Breast epithelium (tissue), 4 donors: ENCODE measurements around the gene BCL2L13. TPM values are rescaled to one million over a fixed set of nuclear protein-coding genes. Genes with fewer than 3 reads are reported as not detected.

Source experiments
- DNase-seq, 2 donors: peaks; one replicate each; pipeline ENCODE4 v3.0.0-alpha.2; 2019; ENCODE audit warnings: low spot score in 2 of 2
- H3K27ac ChIP-seq, 2 donors: fragments of 200-600 bp; sonication (generic) in 1 of 2; one replicate each; pipeline ENCODE4 v1.5.1; 2016 to 2019; ENCODE audit warnings: mild to moderate bottlenecking in 1 of 2
- H3K27me3 ChIP-seq, 2 donors: fragments of 200-600 bp; sonication (generic) in 1 of 2; one replicate each; pipeline versions ENCODE4 v1.5.1 to v1.6.0; 2017 to 2019; ENCODE audit warnings: control low read depth in 1 of 2, mild to moderate bottlenecking in 1 of 2
- H3K36me3 ChIP-seq: fragments of 200-600 bp; one replicate; pipeline ENCODE4 v1.5.1; 2019
- H3K4me1 ChIP-seq, 2 donors: fragments of 200-600 bp; sonication (generic); one replicate each; pipeline ENCODE4 v1.5.1; 2016 to 2019; ENCODE audit warnings: control low read depth in 1 of 2
- H3K4me3 ChIP-seq, 3 donors: fragments of 200-600 bp; sonication (generic); 1 replicate in 2 of 3; 2 replicates in 1 of 3; pipeline ENCODE4 v1.5.1; 2016 to 2019; ENCODE audit warnings: mild to moderate bottlenecking in 3 of 3, moderate library complexity in 2 of 3
- H3K9me3 ChIP-seq, 2 donors: fragments of 200-600 bp; sonication (generic) in 1 of 2; one replicate each; pipeline ENCODE4 v1.5.1; 2016 to 2019; ENCODE audit warnings: control low read depth in 1 of 2
- POLR2A ChIP-seq: fragments of 450-650 bp; IDR thresholded peaks from one replicate; pipeline ENCODE4 v1.6.1; 2016; ENCODE audit warnings: antibody characterized with exemption, mild to moderate bottlenecking, moderate library complexity
- POLR2AphosphoS5 ChIP-seq, 3 donors: sonication (generic); formaldehyde crosslinking; IDR thresholded peaks; one replicate each; pipeline ENCODE4 v1.6.1; 2017; ENCODE audit warnings: antibody characterized with exemption in 3 of 3
- intact Hi-C: fragments of 100-400 bp; cut with DNase I; formaldehyde crosslinking; loops from one replicate; pipeline ENCODE4 v1.15.1; 2023; ENCODE audit warnings: low total_unique reads
- total RNA-seq, 3 donors: library from RNA; depleted of rRNA; stranded (reverse); fragments of >200 nt; gene quantifications; one replicate each; pipeline ENCODE4 v1.1.0, GENCODE V29; 2016
- TF ChIP-seq, protein P1 (sequence below), 3 donors: fragments of 450-650 bp; IDR thresholded peaks; one replicate each; pipeline ENCODE4 v1.5.1; 2016 to 2017; ENCODE audit warnings: antibody characterized with exemption in 3 of 3, mild to moderate bottlenecking in 3 of 3, moderate library complexity in 3 of 3

The BCL2L13 gene
- total RNA-seq, 3 donors from 2014 or later = 46.9 to 140 (median 61.6) TPM

DNA sequence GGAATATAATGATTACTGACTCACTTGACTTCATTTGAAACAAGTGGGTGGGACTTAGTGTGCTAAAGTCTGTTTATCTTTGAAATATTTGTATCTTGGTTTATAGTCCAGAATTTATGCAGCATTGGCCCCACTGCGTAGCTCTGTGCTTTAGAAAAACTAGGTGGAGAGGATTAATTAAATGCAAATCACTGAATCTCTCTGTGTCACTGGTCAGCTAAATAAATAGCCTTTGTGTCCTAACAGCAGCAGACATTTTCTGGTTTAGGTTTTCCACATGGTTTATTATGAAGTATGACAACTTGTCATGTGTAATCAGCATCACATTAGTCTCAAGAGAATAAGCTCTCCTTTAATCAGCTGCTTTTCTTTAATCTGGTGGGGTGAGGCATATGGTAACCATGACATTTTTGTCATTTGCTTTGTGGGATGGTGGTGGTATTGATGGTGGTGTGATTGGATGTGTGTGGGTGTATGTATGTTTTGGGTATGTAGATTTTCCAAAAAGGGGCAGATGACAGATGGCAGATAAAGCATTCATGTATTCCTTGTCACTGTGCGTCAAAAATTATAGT is 33.9 kb downstream of the BCL2L13 start:
- Histone ChIP-seq H3K36me3 (no peaks in the 10 kb centered on the region), H3K27me3 (no peaks in the 10 kb centered on the region), H3K4me1 (no peaks in the 10 kb centered on the region), H3K4me3 (no peak overlapping the region), H3K9me3 (no peaks in the 10 kb centered on the region), H3K27ac (no peak overlapping the region)
- DNase-seq = no peak
- TF ChIP-seq POLR2AphosphoS5 (IDR thresholded peaks at IDR 0.05) (no peak), POLR2A (no peak)
- TF ChIP-seq, protein P1, sequence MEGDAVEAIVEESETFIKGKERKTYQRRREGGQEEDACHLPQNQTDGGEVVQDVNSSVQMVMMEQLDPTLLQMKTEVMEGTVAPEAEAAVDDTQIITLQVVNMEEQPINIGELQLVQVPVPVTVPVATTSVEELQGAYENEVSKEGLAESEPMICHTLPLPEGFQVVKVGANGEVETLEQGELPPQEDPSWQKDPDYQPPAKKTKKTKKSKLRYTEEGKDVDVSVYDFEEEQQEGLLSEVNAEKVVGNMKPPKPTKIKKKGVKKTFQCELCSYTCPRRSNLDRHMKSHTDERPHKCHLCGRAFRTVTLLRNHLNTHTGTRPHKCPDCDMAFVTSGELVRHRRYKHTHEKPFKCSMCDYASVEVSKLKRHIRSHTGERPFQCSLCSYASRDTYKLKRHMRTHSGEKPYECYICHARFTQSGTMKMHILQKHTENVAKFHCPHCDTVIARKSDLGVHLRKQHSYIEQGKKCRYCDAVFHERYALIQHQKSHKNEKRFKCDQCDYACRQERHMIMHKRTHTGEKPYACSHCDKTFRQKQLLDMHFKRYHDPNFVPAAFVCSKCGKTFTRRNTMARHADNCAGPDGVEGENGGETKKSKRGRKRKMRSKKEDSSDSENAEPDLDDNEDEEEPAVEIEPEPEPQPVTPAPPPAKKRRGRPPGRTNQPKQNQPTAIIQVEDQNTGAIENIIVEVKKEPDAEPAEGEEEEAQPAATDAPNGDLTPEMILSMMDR (IDR thresholded peaks at IDR 0.05) = no peak
- intact Hi-C loops = no loop called here

GRCh38 chr22:17674152-17674551 is 35.6 kb downstream of the BCL2L13 start:
- no peak overlapping the region for H3K4me3 ChIP-seq
- H3K27ac ChIP-seq = no peak overlapping the region
- no peak for DNase-seq
- intact Hi-C loops = no loop called here
- H3K27me3 ChIP-seq = no peaks in the 10 kb centered on the region
- TF ChIP-seq POLR2A (no peak), POLR2AphosphoS5 (IDR thresholded peaks at IDR 0.05) (no peak)
- TF ChIP-seq, protein P1 (IDR thresholded peaks at IDR 0.05) = no peak
- no peaks in the 10 kb centered on the region for H3K36me3 ChIP-seq
- no peaks in the 10 kb centered on the region for H3K9me3 ChIP-seq
- no peaks in the 10 kb centered on the region for H3K4me1 ChIP-seq

DNA sequence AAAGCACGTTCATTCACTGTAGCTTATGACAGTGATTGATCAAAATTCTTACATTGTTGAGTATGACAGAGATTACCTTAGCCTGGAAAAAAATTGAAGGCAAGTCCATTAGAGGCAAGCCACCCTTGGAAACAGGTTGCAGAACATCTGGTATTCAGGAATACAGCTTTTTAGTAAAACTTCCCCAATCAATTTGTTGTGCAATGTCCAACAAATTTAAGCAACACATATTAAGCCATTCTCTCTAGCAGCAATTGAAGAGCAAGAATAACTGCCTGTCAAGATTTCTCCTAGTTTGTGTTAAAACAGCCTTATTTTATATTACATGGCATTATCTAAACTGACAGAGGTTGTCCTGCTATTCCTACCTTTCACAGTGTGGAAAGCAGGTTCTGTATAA is 37.0 kb downstream of the BCL2L13 start:
- Histone ChIP-seq H3K9me3 (no peaks in the 10 kb centered on the region), H3K36me3 (no peaks in the 10 kb centered on the region), H3K4me3 (no peak overlapping the region), H3K27me3 (no peaks in the 10 kb centered on the region), H3K4me1 (no peaks in the 10 kb centered on the region), H3K27ac (no peak overlapping the region)
- intact Hi-C loops = no loop called here
- no peak for DNase-seq
- TF ChIP-seq POLR2AphosphoS5 (IDR thresholded peaks at IDR 0.05) (no peak), POLR2A (no peak)
- TF ChIP-seq, protein P1 (IDR thresholded peaks at IDR 0.05) = no peak

GRCh38 chr22:17678817-17679385 is 40.3 kb downstream of the BCL2L13 start:
- Histone ChIP-seq H3K27ac (no peak overlapping the region), H3K4me3 (no peak overlapping the region), H3K36me3 (no peaks in the 10 kb centered on the region), H3K4me1 (no peaks in the 10 kb centered on the region), H3K9me3 (no peaks in the 10 kb centered on the region), H3K27me3 (no peaks in the 10 kb centered on the region)
- TF ChIP-seq POLR2A (no peak), POLR2AphosphoS5 (IDR thresholded peaks at IDR 0.05) (no peak)
- TF ChIP-seq, protein P1 (IDR thresholded peaks at IDR 0.05) = no peak
- intact Hi-C loops = no loop called here
- no peak for DNase-seq

- intact Hi-C loops = no loop called here
- H3K9me3 ChIP-seq = no peaks in the 10 kb centered on the region
Measured at GRCh38 chr22:17684245-17684644, 45.7 kb downstream of the BCL2L13 start.

More at GRCh38 chr22:17684245-17684644, 45.7 kb downstream of the BCL2L13 start:
- Histone ChIP-seq H3K36me3 (no peaks in the 10 kb centered on the region), H3K4me1 (no peaks in the 10 kb centered on the region), H3K4me3 (no peak overlapping the region), H3K27me3 (no peaks in the 10 kb centered on the region), H3K27ac (no peak overlapping the region)
- DNase-seq = no peak
- TF ChIP-seq, protein P1 (IDR thresholded peaks at IDR 0.05) = no peak
- TF ChIP-seq POLR2A = no peak
- no peak for TF ChIP-seq POLR2AphosphoS5 (IDR thresholded peaks at IDR 0.05)
